HepG2 (cell line): ENCODE results near the gene CYB5R3. TPM values are rescaled to one million over a fixed set of nuclear protein-coding genes. Genes with fewer than 3 reads are reported as not detected.
A peak's percentile ranks its signal among the peaks of the same experiment; 100 is the strongest.

Experiments
- ARNTL ChIP-seq: sonication (generic); formaldehyde crosslinking; IDR thresholded peaks from 2 replicates; pipeline ENCODE4 v1.4.0; 2020; ENCODE audit warnings: mild to moderate bottlenecking, missing genetic modification reagents
- ATAD3A ChIP-seq: sonication (generic); formaldehyde crosslinking; IDR thresholded peaks from 2 replicates; pipeline ENCODE4 v1.4.0; 2020; ENCODE audit warnings: missing genetic modification reagents
- CHD2 ChIP-seq: IDR thresholded peaks from 2 replicates; pipeline ENCODE4 v1.6.1; 2011; ENCODE audit warnings: low read depth, low read length, improper control_type of control experiment
- EEA1 ChIP-seq: sonication (generic); formaldehyde crosslinking; IDR thresholded peaks from 2 replicates; pipeline ENCODE4 v1.5.1; 2020; ENCODE audit warnings: mild to moderate bottlenecking, missing genetic modification reagents, borderline replicate concordance
- GRHL1 ChIP-seq: sonication (generic); formaldehyde crosslinking; conservative IDR thresholded peaks from 2 replicates; pipeline ENCODE4 v1.8.0; 2022; ENCODE audit warnings: missing genetic modification reagents
- KLF11 ChIP-seq: IDR thresholded peaks from 2 replicates; pipeline ENCODE4 v1.6.1; 2016; ENCODE audit warnings: missing compliant biosample characterization
- MLLT10 ChIP-seq: sonication (generic); formaldehyde crosslinking; IDR thresholded peaks from 2 replicates; pipeline ENCODE4 v1.4.0; 2020; ENCODE audit warnings: missing genetic modification reagents
- NCOA2 ChIP-seq: sonication (generic); formaldehyde crosslinking; IDR thresholded peaks from 2 replicates; pipeline ENCODE4 v1.8.0; 2022; ENCODE audit warnings: inconsistent platforms
- NR1H2 ChIP-seq: sonication (generic); formaldehyde crosslinking; IDR thresholded peaks from 2 replicates; pipeline ENCODE4 v1.8.1; 2022; ENCODE audit warnings: low read depth, missing genetic modification reagents, borderline replicate concordance
- SMAD3 ChIP-seq: sonication (generic); formaldehyde crosslinking; IDR thresholded peaks from 2 replicates; pipeline ENCODE4 v1.4.0; 2020; ENCODE audit warnings: missing genetic modification reagents
- SP1 ChIP-seq, 2 experiments: fragments of 450-650 bp in 1 of 2; sonication (generic) in 1 of 2; formaldehyde crosslinking in 1 of 2; IDR thresholded peaks; 2 replicates each; pipeline versions ENCODE4 v1.4.0 to v1.6.1; 2016 to 2020; ENCODE audit warnings: missing genetic modification reagents in 1 of 2
- TRIM24 ChIP-seq: sonication (generic); formaldehyde crosslinking; IDR thresholded peaks from 2 replicates; pipeline ENCODE4 v1.8.0; 2022; ENCODE audit warnings: mild to moderate bottlenecking, missing genetic modification reagents
- ZBTB49 ChIP-seq: sonication (generic); formaldehyde crosslinking; IDR thresholded peaks from 2 replicates; pipeline ENCODE4 v1.4.0; 2020; ENCODE audit warnings: missing genetic modification reagents, borderline replicate concordance
- ZNF432 ChIP-seq: sonication (generic); formaldehyde crosslinking; IDR thresholded peaks from 2 replicates; pipeline ENCODE4 v1.5.0; 2020; ENCODE audit warnings: missing genetic modification reagents, mild to moderate bottlenecking, borderline replicate concordance
- ZNF543 ChIP-seq: sonication (generic); formaldehyde crosslinking; IDR thresholded peaks from 2 replicates; pipeline ENCODE4 v1.4.0; 2020; ENCODE audit warnings: mild to moderate bottlenecking, missing genetic modification reagents
- ZNF607 ChIP-seq: sonication (generic); formaldehyde crosslinking; IDR thresholded peaks from 2 replicates; pipeline ENCODE4 v1.5.1; 2020; ENCODE audit warnings: missing genetic modification reagents, mild to moderate bottlenecking, borderline replicate concordance
- ZNF660 ChIP-seq: sonication (generic); formaldehyde crosslinking; IDR thresholded peaks from 2 replicates; pipeline ENCODE4 v1.5.1; 2020; ENCODE audit warnings: mild to moderate bottlenecking, low read depth, missing genetic modification reagents, borderline replicate concordance
- ZNF777 ChIP-seq: sonication (generic); formaldehyde crosslinking; IDR thresholded peaks from 2 replicates; pipeline ENCODE4 v1.4.0; 2020; ENCODE audit warnings: missing genetic modification reagents
- ZNF788 ChIP-seq: sonication (generic); formaldehyde crosslinking; IDR thresholded peaks from 2 replicates; pipeline ENCODE4 v1.5.0; 2020; ENCODE audit warnings: mild to moderate bottlenecking, missing genetic modification reagents, borderline replicate concordance
- polyA plus RNA-seq, 8 experiments: library from polyadenylated mRNA; depleted of rRNA in 3 of 8; stranded (reverse) in 7 of 8; unstranded in 1 of 8; fragments of >200 nt; fragmentation: Illumina TruSeq in 4 of 8; extraction: Trizol in 4 of 8; gene quantifications; 2 replicates each; pipeline versions ENCODE4 v1.2.1 to v1.2.3, GENCODE V29; 2011 to 2016; ENCODE audit warnings: low read depth in 4 of 8, missing spikeins in 1 of 8, mixed read lengths in 1 of 8; ENCODE audit not compliant: insufficient read depth in 1 of 8
- total RNA-seq, 5 experiments: library from RNA; depleted of rRNA; stranded (reverse); fragments of >200 nt; fragmentation: Illumina TruSeq; extraction: Trizol; gene quantifications; 2 replicates each; pipeline ENCODE4 v1.2.3, GENCODE V29; 2016; ENCODE audit warnings: low read depth in 1 of 5
- TF ChIP-seq, protein P1 (sequence below): sonication (generic); formaldehyde crosslinking; IDR thresholded peaks from 2 replicates; pipeline ENCODE4 v1.5.0; 2020; ENCODE audit warnings: mild to moderate bottlenecking, missing genetic modification reagents, borderline replicate concordance
- TF ChIP-seq, protein P2 (sequence below): IDR thresholded peaks from 2 replicates; pipeline ENCODE4 v1.6.1; 2016; ENCODE audit warnings: low read depth, control low read depth

Gene CYB5R3
- total and polyA plus RNA-seq, 2 of the 13 experiments (the other 11 are each of a cell fraction or from before 2014, with no cell fraction given) = 32.4 to 305 TPM

DNA sequence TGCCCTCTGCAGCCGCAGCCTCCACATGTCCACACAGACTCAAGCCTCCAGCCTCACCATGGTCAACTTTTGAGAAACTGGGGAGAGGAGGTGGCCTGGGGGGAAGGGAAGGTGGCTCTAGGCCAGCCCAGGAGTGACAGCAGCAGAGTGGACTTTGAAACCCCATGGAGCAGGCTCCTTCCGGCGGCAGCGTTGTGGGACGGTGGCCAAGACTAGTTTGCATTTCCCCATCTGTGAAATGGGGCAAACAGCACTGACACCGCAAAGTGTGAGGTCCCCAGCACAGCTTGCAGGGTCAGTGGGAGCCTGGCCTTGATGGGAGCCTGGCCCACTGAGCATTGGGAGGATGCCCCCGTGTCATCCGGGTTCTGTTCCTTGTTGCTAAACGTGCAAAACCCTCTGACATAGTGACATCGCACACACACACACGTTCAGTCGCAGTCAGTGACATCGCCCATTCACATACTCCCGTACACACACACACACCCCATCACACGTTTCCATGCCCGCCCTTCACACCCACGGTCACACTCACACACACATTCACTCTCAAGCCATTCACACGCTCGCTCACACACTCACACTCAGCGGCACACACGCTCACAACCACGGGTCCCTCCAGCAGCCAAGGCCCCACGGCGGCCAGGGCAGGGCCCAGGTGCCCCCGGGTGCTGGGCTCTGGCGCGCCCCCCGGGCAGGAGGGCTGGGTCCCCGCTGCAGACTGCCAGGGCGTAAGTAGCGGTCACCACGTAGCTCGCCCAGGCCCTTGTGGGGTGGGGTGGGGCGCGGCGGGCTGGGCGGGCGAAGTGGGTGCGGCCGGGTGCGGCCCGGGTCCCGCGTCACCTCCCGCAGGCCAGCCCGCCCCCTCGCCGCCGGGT, 585 bp downstream of the CYB5R3 start (continued):
- TF ChIP-seq ZBTB49 (CRISPR knock-in tag) (no peak), ATAD3A (no peak), NR1H2 (CRISPR knock-in tag) (no peak), ZNF543 (CRISPR knock-in tag) (no peak), CHD2 (0 out of 2 replicates have a peak, but pooled peaks have one; percentile 30), ZNF607 (CRISPR knock-in tag) (peak; percentile 69), ARNTL (CRISPR knock-in tag) (no peak), ZNF777 (CRISPR knock-in tag) (0 out of 2 replicates have a peak, but pooled peaks have one; percentile 40), TRIM24 (CRISPR knock-in tag) (no peak), NCOA2 (CRISPR knock-in tag) (peak; percentile 71; the same call in 1 of the 2 replicates), SP1 (IDR thresholded peaks at IDR 0.05) (no peak), SP1 (CRISPR knock-in tag; IDR thresholded peaks at IDR 0.05) (peak; percentile 27; the same call in 1 of the 2 replicates), ZNF660 (CRISPR knock-in tag) (no peak), EEA1 (CRISPR knock-in tag) (no peak), MLLT10 (CRISPR knock-in tag) (no peak), GRHL1 (no peak), SMAD3 (CRISPR knock-in tag) (0 out of 2 replicates have a peak, but pooled peaks have one; percentile 47), ZNF788 (CRISPR knock-in tag) (peak; percentile 63; the same call in 1 of the 2 replicates), KLF11 (CRISPR knock-in tag) (no peak), ZNF432 (CRISPR knock-in tag) (no peak)
- TF ChIP-seq, protein P1, sequence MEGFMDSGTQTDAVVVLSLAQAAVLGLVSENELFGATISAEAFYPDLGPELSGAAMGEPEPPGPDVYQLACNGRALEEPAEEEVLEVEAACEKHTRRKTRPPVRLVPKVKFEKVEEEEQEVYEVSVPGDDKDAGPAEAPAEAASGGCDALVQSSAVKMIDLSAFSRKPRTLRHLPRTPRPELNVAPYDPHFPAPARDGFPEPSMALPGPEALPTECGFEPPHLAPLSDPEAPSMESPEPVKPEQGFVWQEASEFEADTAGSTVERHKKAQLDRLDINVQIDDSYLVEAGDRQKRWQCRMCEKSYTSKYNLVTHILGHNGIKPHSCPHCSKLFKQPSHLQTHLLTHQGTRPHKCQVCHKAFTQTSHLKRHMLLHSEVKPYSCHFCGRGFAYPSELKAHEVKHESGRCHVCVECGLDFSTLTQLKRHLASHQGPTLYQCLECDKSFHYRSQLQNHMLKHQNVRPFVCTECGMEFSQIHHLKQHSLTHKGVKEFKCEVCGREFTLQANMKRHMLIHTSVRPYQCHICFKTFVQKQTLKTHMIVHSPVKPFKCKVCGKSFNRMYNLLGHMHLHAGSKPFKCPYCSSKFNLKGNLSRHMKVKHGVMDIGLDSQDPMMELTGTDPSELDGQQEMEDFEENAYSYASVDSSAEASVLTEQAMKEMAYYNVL (CRISPR knock-in tag) = 0 out of 2 replicates have a peak, but pooled peaks have one; percentile 29
- TF ChIP-seq, protein P2, sequence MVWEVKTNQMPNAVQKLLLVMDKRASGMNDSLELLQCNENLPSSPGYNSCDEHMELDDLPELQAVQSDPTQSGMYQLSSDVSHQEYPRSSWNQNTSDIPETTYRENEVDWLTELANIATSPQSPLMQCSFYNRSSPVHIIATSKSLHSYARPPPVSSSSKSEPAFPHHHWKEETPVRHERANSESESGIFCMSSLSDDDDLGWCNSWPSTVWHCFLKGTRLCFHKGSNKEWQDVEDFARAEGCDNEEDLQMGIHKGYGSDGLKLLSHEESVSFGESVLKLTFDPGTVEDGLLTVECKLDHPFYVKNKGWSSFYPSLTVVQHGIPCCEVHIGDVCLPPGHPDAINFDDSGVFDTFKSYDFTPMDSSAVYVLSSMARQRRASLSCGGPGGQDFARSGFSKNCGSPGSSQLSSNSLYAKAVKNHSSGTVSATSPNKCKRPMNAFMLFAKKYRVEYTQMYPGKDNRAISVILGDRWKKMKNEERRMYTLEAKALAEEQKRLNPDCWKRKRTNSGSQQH (CRISPR knock-in tag) = peak; percentile 40; the same call in 1 of the 2 replicates
